Stimulated activated CD4-positive, alpha-beta T cell treated with anti-CD3 and anti-CD28 coated beads, TNF-alpha, amount 100 ng/mL, for 48 hours (primary cell): Measurements from ENCODE around the gene CABP7.

ENCODE experiments used
- DNase-seq, 3 donors: peaks; one replicate each; pipeline ENCODE4 v3.0.0-alpha.2; 2020; ENCODE audit warnings: low read depth in 3 of 3

CABP7 gene

DNA sequence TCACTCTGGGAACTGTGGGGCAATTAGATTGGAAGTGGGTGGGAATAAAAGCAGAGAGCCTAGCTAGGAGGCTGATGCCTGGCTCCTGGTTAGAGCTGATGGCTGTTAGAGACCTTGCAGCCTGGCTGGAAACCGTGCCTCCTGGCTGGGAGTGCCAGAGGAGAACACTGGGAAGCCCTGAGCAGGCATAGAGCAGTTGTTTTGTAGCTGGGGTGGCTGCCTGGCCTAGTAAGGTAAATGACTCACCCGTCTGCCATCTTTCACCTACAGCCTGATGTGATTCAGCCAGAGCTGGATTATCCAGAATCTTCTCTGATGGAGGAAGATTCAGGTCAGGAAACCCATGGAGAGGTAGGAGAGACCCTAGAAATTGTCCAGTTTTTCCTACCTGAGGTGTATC lies 53.4 kb downstream of the CABP7 start:
- DNase-seq: no peak

DNA sequence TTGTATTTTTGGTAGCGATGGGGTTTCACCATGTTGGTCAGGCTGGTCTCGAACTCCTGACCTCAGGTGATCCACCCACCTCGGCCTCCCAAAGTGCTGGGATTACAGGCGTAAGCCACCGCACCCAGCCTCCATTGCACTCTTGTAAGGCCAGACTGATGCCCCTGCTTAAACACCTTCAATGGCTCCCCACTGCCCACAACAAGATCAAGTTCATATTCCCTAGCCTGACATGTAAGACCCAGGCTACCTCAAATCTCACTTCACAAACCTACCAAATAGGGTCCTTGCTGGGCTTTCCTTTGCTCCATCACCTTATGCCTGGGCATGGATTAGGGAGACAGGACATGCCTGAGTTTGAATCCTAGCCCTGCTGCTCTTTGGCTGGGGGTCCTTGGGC lies 60.4 kb downstream of the CABP7 start:
- no peak for DNase-seq

DNA sequence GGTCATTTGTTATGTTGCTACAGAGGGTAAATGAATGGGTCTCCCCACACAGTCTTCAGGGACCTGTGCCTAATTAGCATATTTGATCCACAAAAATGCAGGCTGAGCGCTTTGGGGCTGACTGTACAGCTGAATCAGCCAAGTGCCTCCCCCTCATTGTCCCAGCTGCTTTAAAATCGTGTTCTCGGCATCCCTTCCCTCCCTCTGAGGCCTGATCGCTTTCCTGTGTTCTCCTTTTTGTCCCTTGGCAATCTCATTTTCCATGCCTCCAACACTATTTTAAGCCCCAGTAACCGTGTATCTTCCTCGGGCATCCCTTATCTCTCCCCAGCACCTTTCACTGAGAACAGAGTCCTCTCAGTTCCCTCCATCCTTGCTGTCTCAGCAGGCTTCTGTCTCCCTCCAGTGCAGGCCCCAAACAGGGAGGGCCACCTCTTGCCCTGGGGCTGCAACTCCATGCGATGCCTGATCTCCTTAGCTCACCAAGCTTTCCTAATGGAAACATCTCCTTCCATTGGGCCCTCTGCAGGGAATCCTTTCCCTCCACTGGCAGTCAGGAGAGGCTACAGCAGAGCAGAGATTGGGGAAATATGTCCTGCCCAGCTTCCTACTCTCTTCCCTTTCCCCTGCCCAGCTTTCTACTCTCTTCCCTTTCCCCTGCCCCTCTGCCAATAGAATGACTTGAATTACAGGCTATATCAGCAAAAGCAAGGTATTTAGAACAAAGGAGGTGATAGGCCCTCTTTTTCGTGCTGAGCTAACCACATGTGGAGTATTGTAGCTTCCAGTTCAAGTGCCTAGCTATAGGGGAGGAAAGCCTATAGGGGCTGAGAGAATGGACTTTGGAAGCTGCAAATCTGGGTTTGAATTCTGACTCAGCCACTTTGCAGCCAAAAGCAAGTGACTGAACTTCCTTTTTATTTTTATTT lies 61.2 kb downstream of the CABP7 start:
- no peak for DNase-seq
